Nephron (organoid): ENCODE data around the gene SNX27.

Experiments
- H3K27ac Mint-ChIP-seq, 3 experiments: 2 replicates each; pipeline ENCODE4 v1.8.0; 2020; ENCODE audit warnings: mixed read lengths in 3 of 3, mild to moderate bottlenecking in 2 of 3, moderate library complexity in 1 of 3
- H3K27me3 Mint-ChIP-seq: 2 replicates; pipeline ENCODE4 v1.8.0; 2021; ENCODE audit warnings: low read depth, mild to moderate bottlenecking, moderate library complexity, mixed read lengths
- H3K36me3 Mint-ChIP-seq: 2 replicates; pipeline ENCODE4 v1.8.0; 2020; ENCODE audit warnings: low read depth, mixed read lengths
- H3K4me1 Mint-ChIP-seq: 2 replicates; pipeline ENCODE4 v1.8.0; 2020; ENCODE audit warnings: mixed read lengths
- H3K4me3 Mint-ChIP-seq, 3 experiments: 2 replicates each; pipeline ENCODE4 v1.8.0; 2020; ENCODE audit warnings: mild to moderate bottlenecking in 3 of 3, mixed read lengths in 3 of 3, moderate library complexity in 2 of 3
- H3K9me3 Mint-ChIP-seq: 2 replicates; pipeline ENCODE4 v1.8.0; 2020; ENCODE audit warnings: mixed read lengths
- CTCF ChIP-seq, 3 experiments: fragments of 200-600 bp; sonication (generic); IDR thresholded peaks; one replicate each; pipeline ENCODE4 v1.5.0; 2021; ENCODE audit warnings: antibody characterized with exemption in 3 of 3; ENCODE audit not compliant: unreplicated experiment in 3 of 3

The SNX27 gene

DNA sequence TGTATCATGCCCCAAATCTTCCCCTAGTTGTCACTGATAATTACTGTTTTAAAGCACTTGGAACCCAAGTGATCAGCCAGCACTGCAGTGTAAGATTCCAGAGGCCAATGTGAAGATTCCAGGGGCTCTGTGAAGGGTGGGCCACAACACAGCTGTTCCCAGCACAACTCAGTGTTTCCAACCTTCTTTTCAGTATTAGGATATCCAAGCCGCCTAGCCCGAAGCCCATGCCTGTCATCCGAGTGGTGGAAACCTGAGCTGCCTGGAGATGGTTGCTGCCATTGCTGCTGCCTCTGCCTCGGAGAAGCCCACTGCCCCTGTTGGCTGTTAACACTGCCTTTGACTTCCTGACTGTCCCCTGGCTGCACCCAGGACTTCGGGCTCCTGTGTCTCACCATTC is 30.4 kb upstream of the SNX27 start:
- no peaks in the 10 kb centered on the region for H3K27me3 Mint-ChIP-seq
- H3K4me1 Mint-ChIP-seq = peaks cover 52% of the 10 kb centered on the region
- no peak for TF ChIP-seq CTCF (IDR thresholded peaks at IDR 0.05; ENCODE audit: unreplicated experiment in 3 of 3)
- peak overlapping the region in 2 of 3 experiments; percentile 60 to 71 for H3K27ac Mint-ChIP-seq
- H3K4me3 Mint-ChIP-seq = no peak overlapping the region
- peaks cover 6% of the 10 kb centered on the region for H3K36me3 Mint-ChIP-seq
- no peaks in the 10 kb centered on the region for H3K9me3 Mint-ChIP-seq

- TF ChIP-seq CTCF (IDR thresholded peaks at IDR 0.05; ENCODE audit: unreplicated experiment in 3 of 3) = no peak
- no peaks in the 10 kb centered on the region for H3K27me3 Mint-ChIP-seq
- peaks cover 6% of the 10 kb centered on the region for H3K36me3 Mint-ChIP-seq
- H3K4me3 Mint-ChIP-seq = no peak overlapping the region
- H3K4me1 Mint-ChIP-seq = peaks cover 56% of the 10 kb centered on the region
- no peaks in the 10 kb centered on the region for H3K9me3 Mint-ChIP-seq
- peak overlapping the region in 2 of 3 experiments; percentile 68 to 71 for H3K27ac Mint-ChIP-seq
Observed at GRCh38 chr1:151581921-151582320, 29.9 kb upstream of the SNX27 start.

DNA sequence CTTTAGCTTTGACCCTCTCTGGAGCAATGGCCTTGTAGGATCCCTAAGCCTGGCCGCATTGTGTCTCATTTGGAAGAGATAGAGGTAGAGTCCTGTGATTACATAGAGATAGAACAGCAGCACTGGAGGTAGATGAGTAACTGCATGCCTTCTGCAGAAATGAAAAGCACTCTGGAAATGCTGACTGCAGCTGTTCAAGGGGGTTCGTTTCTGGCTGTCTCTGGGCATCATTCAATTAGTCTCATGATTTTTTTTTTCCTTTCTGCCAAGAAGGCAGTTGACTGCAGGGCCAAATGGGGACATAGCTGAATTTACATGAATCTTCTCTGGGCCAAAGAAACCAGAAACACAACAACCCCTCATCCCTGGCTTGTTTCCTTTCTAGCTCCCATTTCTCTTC is 28.1 kb upstream of the SNX27 start:
- Mint-ChIP-seq H3K27ac (peak overlapping the region; percentile 22 to 60 (median 46)), H3K27me3 (no peaks in the 10 kb centered on the region), H3K36me3 (peaks cover 6% of the 10 kb centered on the region), H3K9me3 (no peaks in the 10 kb centered on the region), H3K4me3 (no peak overlapping the region), H3K4me1 (peaks cover 56% of the 10 kb centered on the region)
- no peak for TF ChIP-seq CTCF (IDR thresholded peaks at IDR 0.05; ENCODE audit: unreplicated experiment in 3 of 3)

GRCh38 chr1:151584278-151584677 is 27.6 kb upstream of the SNX27 start:
- no peak for TF ChIP-seq CTCF (IDR thresholded peaks at IDR 0.05; ENCODE audit: unreplicated experiment in 3 of 3)
- peaks cover 56% of the 10 kb centered on the region for H3K4me1 Mint-ChIP-seq
- peaks cover 3% of the 10 kb centered on the region for H3K36me3 Mint-ChIP-seq
- H3K27me3 Mint-ChIP-seq = no peaks in the 10 kb centered on the region
- no peak overlapping the region for H3K4me3 Mint-ChIP-seq
- no peaks in the 10 kb centered on the region for H3K9me3 Mint-ChIP-seq
- H3K27ac Mint-ChIP-seq = peak overlapping the region; percentile 22 to 60 (median 46)

GRCh38 chr1:151584780-151585179 is 27.1 kb upstream of the SNX27 start:
- peaks cover 56% of the 10 kb centered on the region for H3K4me1 Mint-ChIP-seq

More at GRCh38 chr1:151584780-151585179, 27.1 kb upstream of the SNX27 start:
- Mint-ChIP-seq H3K4me3 (no peak overlapping the region), H3K9me3 (peaks cover under 1% of the 10 kb centered on the region), H3K36me3 (no peaks in the 10 kb centered on the region), H3K27me3 (no peaks in the 10 kb centered on the region), H3K27ac (peak overlapping the region; percentile 17 to 60 (median 46))
- no peak for TF ChIP-seq CTCF (IDR thresholded peaks at IDR 0.05; ENCODE audit: unreplicated experiment in 3 of 3)
